Measurements from ENCODE around the gene STAT4.

STAT4 gene

DNA sequence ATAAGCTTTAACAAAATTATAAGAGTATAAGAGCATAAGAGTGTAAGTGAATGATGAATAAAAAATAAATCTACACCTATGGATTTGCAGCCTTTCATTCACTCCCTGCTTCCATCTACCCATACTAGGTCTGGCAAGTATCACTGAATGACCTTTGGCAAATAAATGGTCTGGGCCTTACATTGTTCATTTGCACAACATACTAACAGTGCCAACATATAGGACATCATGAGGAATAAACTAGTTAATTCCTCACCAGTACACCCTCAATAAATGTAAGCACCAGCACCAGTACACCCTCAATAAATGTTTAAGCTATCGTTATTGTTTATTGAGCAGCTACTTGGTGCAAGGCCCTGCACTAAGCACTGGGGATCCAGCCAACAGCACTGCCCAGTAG lies 163.7 kb downstream of the STAT4 start:
- H3K4me3 ChIP-seq (ENCODE audit: low read depth, low read length): no peak overlapping the region
- TF ChIP-seq, protein P1, sequence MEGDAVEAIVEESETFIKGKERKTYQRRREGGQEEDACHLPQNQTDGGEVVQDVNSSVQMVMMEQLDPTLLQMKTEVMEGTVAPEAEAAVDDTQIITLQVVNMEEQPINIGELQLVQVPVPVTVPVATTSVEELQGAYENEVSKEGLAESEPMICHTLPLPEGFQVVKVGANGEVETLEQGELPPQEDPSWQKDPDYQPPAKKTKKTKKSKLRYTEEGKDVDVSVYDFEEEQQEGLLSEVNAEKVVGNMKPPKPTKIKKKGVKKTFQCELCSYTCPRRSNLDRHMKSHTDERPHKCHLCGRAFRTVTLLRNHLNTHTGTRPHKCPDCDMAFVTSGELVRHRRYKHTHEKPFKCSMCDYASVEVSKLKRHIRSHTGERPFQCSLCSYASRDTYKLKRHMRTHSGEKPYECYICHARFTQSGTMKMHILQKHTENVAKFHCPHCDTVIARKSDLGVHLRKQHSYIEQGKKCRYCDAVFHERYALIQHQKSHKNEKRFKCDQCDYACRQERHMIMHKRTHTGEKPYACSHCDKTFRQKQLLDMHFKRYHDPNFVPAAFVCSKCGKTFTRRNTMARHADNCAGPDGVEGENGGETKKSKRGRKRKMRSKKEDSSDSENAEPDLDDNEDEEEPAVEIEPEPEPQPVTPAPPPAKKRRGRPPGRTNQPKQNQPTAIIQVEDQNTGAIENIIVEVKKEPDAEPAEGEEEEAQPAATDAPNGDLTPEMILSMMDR (IDR thresholded peaks at IDR 0.05; ENCODE audit: low read depth, low read length): no peak
- TF ChIP-seq, protein P2, sequence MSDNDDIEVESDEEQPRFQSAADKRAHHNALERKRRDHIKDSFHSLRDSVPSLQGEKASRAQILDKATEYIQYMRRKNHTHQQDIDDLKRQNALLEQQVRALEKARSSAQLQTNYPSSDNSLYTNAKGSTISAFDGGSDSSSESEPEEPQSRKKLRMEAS (IDR thresholded peaks at IDR 0.05; ENCODE audit: low read depth, low read length): no peak
- TF ChIP-seq POLR2A (IDR thresholded peaks at IDR 0.05; ENCODE audit: extremely low read depth, insufficient read length) (no peak), MYC (IDR thresholded peaks at IDR 0.05; ENCODE audit: low read depth, low read length) (no peak)
- DNase-seq (ENCODE audit: low read depth): no peak

DNA sequence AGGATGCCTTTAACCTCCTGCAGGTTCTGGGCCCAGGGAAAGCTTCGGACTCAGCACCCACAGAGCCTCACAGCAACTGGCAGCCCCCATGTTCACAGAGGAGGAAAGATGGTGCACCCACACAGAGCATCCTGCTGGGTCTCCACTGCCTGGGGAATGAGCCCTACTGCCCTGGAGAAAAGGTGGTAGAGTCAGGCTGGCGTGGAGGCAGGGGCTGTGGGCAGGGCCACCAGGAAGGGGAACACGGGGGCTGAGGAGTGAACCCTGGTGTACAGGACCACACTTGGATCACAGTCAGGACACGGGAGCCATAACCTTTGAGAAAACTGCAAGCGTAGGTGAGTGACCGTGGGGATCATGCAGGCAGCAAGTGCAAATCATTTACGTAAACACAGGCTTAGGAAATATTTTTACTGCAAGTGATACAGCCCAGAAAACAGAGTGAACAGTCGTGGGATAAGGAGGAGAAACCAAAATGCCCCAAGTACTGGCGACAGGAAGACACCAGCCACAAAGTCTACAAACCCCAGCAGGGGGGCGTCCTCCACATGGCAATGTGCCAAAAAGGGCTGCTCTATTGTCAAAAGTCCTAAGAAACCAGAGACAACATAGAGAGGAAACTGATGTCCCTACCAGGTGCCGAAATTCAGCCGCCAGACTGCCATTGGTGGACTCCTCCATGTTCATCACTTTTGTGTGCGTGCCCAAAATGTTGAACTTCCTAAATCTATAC lies 164.4 kb downstream of the STAT4 start:
- peak; percentile 78 for DNase-seq (ENCODE audit: low read depth)
- no peak for TF ChIP-seq MYC (IDR thresholded peaks at IDR 0.05; ENCODE audit: low read depth, low read length)
- TF ChIP-seq, protein P2 (IDR thresholded peaks at IDR 0.05; ENCODE audit: low read depth, low read length): 0 out of 2 replicates have a peak, but pooled peaks have one; percentile 18
- H3K4me3 ChIP-seq (ENCODE audit: low read depth, low read length): no peak overlapping the region

DNA sequence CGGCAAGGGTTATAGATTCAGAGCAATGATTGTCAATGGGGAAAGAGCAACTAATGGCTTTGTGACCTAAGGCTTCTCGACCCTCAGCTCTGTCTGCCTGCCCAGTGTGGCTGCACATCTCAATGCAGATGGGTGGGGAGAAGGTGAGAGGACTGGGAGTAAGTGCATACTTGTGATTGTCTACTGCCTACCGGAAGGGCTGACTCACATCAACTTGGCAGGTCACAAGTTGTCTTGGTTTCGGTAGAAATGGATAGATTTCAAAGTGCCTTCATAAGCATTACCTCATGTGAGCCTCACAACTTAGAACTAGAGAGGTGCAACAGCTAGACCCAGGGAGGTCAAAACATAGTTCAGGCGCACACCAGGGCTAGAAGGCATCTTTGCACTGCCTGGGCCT lies 166.2 kb downstream of the STAT4 start:
- TF ChIP-seq MYC (IDR thresholded peaks at IDR 0.05; ENCODE audit: low read depth, low read length): no peak
- TF ChIP-seq, protein P1 (IDR thresholded peaks at IDR 0.05; ENCODE audit: low read depth, low read length): no peak
- TF ChIP-seq, protein P2 (IDR thresholded peaks at IDR 0.05; ENCODE audit: low read depth, low read length): no peak
- no peak for TF ChIP-seq POLR2A (IDR thresholded peaks at IDR 0.05; ENCODE audit: extremely low read depth, insufficient read length)
- DNase-seq (ENCODE audit: low read depth): no peak
- H3K4me3 ChIP-seq (ENCODE audit: low read depth, low read length): no peak overlapping the region

DNA sequence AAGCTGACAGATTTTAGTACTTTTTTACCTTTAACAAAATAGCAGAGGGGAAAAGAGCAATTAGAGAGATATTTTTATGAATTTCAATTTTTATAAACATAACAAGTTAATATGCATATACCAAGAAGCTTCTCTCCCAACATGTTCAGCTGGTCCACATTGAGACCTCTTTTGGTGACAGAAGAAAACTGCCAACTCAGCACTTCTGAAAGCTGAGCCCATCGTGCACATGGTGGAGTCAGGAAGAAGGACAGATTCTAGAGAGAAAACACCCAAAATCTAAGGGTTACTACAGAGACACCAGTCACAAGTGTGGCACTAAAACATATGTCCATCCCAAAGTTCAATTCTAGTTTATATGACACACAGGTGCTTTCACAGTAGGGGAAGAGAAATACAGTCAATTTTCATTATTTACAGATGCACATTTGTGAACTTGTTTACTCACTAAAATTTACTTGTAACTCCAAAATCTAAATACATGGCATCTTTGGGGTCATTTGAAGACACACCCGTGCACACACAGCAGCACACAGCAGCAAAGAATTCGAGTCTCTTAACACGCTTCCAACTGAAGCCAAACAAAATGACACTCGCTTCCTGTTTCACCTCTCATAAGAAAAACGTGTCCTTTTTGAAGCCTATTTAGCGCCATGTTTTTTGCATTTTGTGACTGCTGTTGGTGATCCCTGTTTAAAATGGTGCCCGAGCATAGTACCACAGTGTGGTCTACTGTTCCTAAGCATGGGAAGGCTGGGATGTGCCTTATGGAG lies 168.3 kb downstream of the STAT4 start:
- no peak for DNase-seq (ENCODE audit: low read depth)

DNA sequence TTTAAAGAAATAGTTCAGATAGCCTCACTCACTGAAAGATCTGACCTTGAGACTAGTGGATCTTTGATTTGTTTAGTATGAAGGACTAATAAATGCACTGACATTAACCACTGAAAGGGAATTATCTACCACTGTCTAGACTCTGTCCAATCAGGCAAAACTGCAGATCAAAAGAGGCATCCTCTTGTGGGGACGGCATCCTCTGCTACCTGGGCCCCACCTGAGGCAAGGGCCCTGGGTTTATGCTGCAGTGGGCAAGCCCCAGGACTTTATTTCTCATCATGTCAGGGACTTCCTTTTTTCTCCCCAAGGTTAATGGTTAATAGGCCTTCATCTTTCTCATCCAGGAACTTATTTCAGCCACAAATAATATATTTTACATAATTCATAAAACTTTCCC lies 169.1 kb downstream of the STAT4 start:
- TF ChIP-seq, protein P1 (IDR thresholded peaks at IDR 0.05; ENCODE audit: low read depth, low read length): no peak
- no peak for TF ChIP-seq MYC (IDR thresholded peaks at IDR 0.05; ENCODE audit: low read depth, low read length)
- TF ChIP-seq POLR2A (IDR thresholded peaks at IDR 0.05; ENCODE audit: extremely low read depth, insufficient read length): no peak
- TF ChIP-seq, protein P2 (IDR thresholded peaks at IDR 0.05; ENCODE audit: low read depth, low read length): no peak
- no peak overlapping the region for H3K4me3 ChIP-seq (ENCODE audit: low read depth, low read length)
- no peak for DNase-seq (ENCODE audit: low read depth)

More for the DNA sequence above, 168.3 kb downstream of the STAT4 start:
- TF ChIP-seq POLR2A (IDR thresholded peaks at IDR 0.05; ENCODE audit: extremely low read depth, insufficient read length) (no peak), MYC (IDR thresholded peaks at IDR 0.05; ENCODE audit: low read depth, low read length) (no peak)
- TF ChIP-seq, protein P1 (IDR thresholded peaks at IDR 0.05; ENCODE audit: low read depth, low read length): no peak
- TF ChIP-seq, protein P2 (IDR thresholded peaks at IDR 0.05; ENCODE audit: low read depth, low read length): no peak
- H3K4me3 ChIP-seq (ENCODE audit: low read depth, low read length): no peak overlapping the region

DNA sequence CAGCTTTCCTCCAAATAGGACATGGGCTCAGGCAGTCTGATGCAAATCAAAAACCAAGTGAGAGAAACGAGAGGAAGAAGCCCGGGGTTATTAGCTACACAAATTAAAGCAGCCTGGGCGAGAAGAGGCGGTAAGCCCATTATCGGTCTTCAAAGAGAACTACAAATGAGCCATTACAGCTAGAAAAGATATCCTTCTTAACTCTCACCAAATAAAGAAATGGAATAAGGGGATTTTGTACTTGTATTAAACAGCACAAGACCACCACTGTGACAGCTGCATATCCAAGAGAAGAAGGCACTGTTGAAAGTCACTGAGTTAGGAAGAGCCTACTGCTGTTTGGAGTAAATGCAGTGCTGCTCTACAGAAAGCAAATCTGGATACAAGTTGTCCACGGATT lies 169.5 kb downstream of the STAT4 start:
- no peak overlapping the region for H3K4me3 ChIP-seq (ENCODE audit: low read depth, low read length)
- no peak for TF ChIP-seq POLR2A (IDR thresholded peaks at IDR 0.05; ENCODE audit: extremely low read depth, insufficient read length)
- TF ChIP-seq, protein P1 (IDR thresholded peaks at IDR 0.05; ENCODE audit: low read depth, low read length): no peak
- TF ChIP-seq, protein P2 (IDR thresholded peaks at IDR 0.05; ENCODE audit: low read depth, low read length): no peak
- TF ChIP-seq MYC (IDR thresholded peaks at IDR 0.05; ENCODE audit: low read depth, low read length): no peak
- no peak for DNase-seq (ENCODE audit: low read depth)

Data from NB4 (cell line).